ENCODE data around the gene AKR1C1.
"Not testable (repeated sequence)": the region's sequence is repeated elsewhere in the genome, so short reads cannot be mapped to it uniquely, and the experiment has no call there.

Gene AKR1C1

GRCh38 chr10:5010043-5010442 is 46.8 kb downstream of the AKR1C1 start:
- DNase-seq (ENCODE audit: extremely low spot score, insufficient read length, low read depth); FAIRE-seq: not testable (repeated sequence)

- FAIRE-seq; DNase-seq (ENCODE audit: extremely low spot score, insufficient read length, low read depth): not testable (repeated sequence)
Measured at GRCh38 chr10:5011392-5011791, 48.2 kb downstream of the AKR1C1 start.

- DNase-seq (ENCODE audit: extremely low spot score, insufficient read length, low read depth) (no peak), FAIRE-seq (no peak)
Measured at GRCh38 chr10:5012595-5012994, 49.4 kb downstream of the AKR1C1 start.

- no peak for FAIRE-seq
Measured at GRCh38 chr10:5013385-5013784, 50.2 kb downstream of the AKR1C1 start.

GRCh38 chr10:5014200-5014910 is 51.1 kb downstream of the AKR1C1 start:
- DNase-seq (ENCODE audit: extremely low spot score, insufficient read length, low read depth); FAIRE-seq: not testable (repeated sequence)

More at GRCh38 chr10:5013385-5013784, 50.2 kb downstream of the AKR1C1 start:
- no peak for DNase-seq (ENCODE audit: extremely low spot score, insufficient read length, low read depth)

GRCh38 chr10:5014936-5015335 is 51.7 kb downstream of the AKR1C1 start:
- no peak for FAIRE-seq
- no peak for DNase-seq (ENCODE audit: extremely low spot score, insufficient read length, low read depth)

- DNase-seq (ENCODE audit: extremely low spot score, insufficient read length, low read depth) (no peak), FAIRE-seq (no peak)
Measured at GRCh38 chr10:5018134-5018533, 54.9 kb downstream of the AKR1C1 start.

- FAIRE-seq; DNase-seq (ENCODE audit: extremely low spot score, insufficient read length, low read depth): not testable (repeated sequence)
Measured at GRCh38 chr10:5018671-5019277, 55.6 kb downstream of the AKR1C1 start.

GRCh38 chr10:5019770-5020612 is 56.8 kb downstream of the AKR1C1 start:
- not testable (repeated sequence) for FAIRE-seq; DNase-seq (ENCODE audit: extremely low spot score, insufficient read length, low read depth)

GRCh38 chr10:5021624-5022290 is 58.5 kb downstream of the AKR1C1 start:
- not testable (repeated sequence) for DNase-seq (ENCODE audit: extremely low spot score, insufficient read length, low read depth); FAIRE-seq

GRCh38 chr10:5023177-5023805 is 60.1 kb downstream of the AKR1C1 start:
- DNase-seq (ENCODE audit: extremely low spot score, insufficient read length, low read depth): no peak
- FAIRE-seq: no peak

- DNase-seq (ENCODE audit: extremely low spot score, insufficient read length, low read depth); FAIRE-seq: not testable (repeated sequence)
Measured at GRCh38 chr10:5025461-5025881, 62.3 kb downstream of the AKR1C1 start.

GRCh38 chr10:5030989-5031388 is 67.8 kb downstream of the AKR1C1 start:
- FAIRE-seq: no peak
- no peak for DNase-seq (ENCODE audit: extremely low spot score, insufficient read length, low read depth)

GRCh38 chr10:5031588-5031987 is 68.4 kb downstream of the AKR1C1 start:
- not testable (repeated sequence) for FAIRE-seq; DNase-seq (ENCODE audit: extremely low spot score, insufficient read length, low read depth)

- not testable (repeated sequence) for FAIRE-seq; DNase-seq (ENCODE audit: extremely low spot score, insufficient read length, low read depth)
Measured at GRCh38 chr10:5032444-5032843, 69.2 kb downstream of the AKR1C1 start.
